GM23338 (cell line): Measurements from ENCODE around the gene SFR1.

Experiments
- CTCF ChIP-seq, 2 experiments: fragments of 200-600 bp in 1 of 2; sonication (generic) in 1 of 2; conservative IDR thresholded peaks; 2 replicates each; pipeline versions ENCODE4 v1.5.1 to v1.6.1; 2016 to 2017; ENCODE audit warnings: antibody characterized with exemption in 2 of 2, low read depth in 2 of 2, mild to moderate bottlenecking in 2 of 2, moderate library complexity in 1 of 2
- EZH2 ChIP-seq: fragments of 200-600 bp; sonication (generic); IDR thresholded peaks from one replicate; pipeline ENCODE4 v1.8.0; 2017; ENCODE audit warnings: antibody characterized with exemption, mild to moderate bottlenecking, low read depth; ENCODE audit not compliant: unreplicated experiment
- EZH2phosphoT487 ChIP-seq: fragments of 200-600 bp; sonication (generic); IDR thresholded peaks from one replicate; pipeline ENCODE4 v1.8.1; 2018; ENCODE audit warnings: antibody characterized with exemption; ENCODE audit not compliant: unreplicated experiment
- JUNB ChIP-seq: IDR thresholded peaks from one replicate; pipeline ENCODE4 v1.6.1; 2016; ENCODE audit warnings: antibody characterized with exemption; ENCODE audit not compliant: unreplicated experiment
- POLR2AphosphoS5 ChIP-seq: IDR thresholded peaks from 2 replicates; pipeline ENCODE4 v1.6.1; 2016; ENCODE audit warnings: antibody characterized with exemption, low read depth

DNA sequence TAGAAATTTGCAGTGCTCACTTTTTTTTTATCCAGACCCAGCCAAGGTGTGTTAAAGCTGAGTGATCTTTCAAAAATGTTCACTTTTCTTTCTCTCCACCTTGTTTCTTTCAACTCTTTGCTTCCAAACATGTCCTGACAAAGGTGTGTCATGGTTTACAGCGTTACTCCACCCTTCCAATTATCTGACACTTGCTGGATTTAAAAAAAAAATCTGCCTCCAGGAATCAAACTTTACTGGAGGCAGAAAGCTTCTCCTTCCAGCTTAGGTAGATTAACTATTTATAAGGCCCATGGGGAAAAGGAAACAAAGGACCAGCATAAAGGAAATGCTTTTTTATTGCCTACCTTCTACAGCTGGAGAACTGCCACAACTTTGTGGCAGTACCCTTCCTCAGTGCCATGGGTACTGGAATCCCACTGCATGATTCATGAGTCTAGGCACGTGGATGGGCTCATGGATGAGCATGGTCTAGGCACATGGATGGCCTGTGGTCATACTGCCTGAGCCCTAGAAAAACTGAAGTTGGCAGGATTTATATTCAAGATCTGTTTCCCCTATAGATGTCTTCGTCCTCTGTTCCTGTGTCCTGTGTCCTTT, 36.1 kb upstream of the SFR1 start, which contains the start of gene COL17A1:
- TF ChIP-seq CTCF (conservative IDR thresholded peaks at IDR 0.05; ENCODE audit: low read depth in 2 of 2) (no peak), POLR2AphosphoS5 (no peak), EZH2phosphoT487 (no peak), EZH2 (no peak), JUNB (no peak)
